Activated T-cell treated with anti-CD3 and anti-CD28 coated beads, Interleukin-2, amount 50 U/mL, for 1 hour (primary cell): ENCODE data around the gene NT5C1A.

Source experiments
- DNase-seq: peaks from one replicate; pipeline ENCODE4 v3.0.0-alpha.2; 2020

The NT5C1A gene

DNA sequence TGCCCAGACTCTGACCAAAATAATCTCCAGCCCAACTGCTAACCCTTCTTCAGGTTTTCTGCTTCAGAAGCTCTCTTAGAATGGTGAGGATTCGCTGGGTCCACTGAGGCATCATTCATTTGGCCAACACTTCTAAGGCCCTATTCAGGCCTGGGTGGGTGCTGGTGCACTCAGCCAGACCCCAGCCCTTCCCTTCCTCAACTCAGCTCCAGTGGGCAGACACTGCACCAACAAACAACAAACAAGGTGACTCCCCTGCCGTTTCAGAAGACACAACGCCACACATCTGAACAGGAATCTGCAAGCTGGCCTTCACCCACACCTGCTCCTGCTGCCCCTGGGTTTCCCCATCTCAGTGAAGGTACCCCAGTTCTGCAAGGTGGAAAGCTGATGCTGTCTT, 38.5 kb downstream of the NT5C1A start:
- DNase-seq = no peak

GRCh38 chr1:39632682-39633417, 39.1 kb downstream of the NT5C1A start:
- DNase-seq = no peak

DNA sequence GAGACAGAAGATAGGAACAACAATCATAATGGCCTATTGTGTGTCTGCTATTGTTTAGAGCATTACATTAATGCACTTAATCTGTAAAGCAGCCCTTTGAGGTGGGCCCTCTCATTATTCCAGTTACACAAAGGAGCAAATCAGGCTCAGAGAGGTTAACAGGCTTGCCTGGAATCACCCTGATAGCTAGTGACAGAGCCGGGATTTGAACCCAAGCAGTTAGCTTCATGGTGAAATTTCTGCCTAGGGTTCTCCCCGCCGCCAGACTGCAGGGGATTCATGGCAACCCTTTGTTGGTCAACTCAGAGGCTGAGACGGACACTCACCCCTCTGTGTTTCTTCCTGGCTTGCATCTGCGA, 39.6 kb downstream of the NT5C1A start:
- DNase-seq = no peak

DNA sequence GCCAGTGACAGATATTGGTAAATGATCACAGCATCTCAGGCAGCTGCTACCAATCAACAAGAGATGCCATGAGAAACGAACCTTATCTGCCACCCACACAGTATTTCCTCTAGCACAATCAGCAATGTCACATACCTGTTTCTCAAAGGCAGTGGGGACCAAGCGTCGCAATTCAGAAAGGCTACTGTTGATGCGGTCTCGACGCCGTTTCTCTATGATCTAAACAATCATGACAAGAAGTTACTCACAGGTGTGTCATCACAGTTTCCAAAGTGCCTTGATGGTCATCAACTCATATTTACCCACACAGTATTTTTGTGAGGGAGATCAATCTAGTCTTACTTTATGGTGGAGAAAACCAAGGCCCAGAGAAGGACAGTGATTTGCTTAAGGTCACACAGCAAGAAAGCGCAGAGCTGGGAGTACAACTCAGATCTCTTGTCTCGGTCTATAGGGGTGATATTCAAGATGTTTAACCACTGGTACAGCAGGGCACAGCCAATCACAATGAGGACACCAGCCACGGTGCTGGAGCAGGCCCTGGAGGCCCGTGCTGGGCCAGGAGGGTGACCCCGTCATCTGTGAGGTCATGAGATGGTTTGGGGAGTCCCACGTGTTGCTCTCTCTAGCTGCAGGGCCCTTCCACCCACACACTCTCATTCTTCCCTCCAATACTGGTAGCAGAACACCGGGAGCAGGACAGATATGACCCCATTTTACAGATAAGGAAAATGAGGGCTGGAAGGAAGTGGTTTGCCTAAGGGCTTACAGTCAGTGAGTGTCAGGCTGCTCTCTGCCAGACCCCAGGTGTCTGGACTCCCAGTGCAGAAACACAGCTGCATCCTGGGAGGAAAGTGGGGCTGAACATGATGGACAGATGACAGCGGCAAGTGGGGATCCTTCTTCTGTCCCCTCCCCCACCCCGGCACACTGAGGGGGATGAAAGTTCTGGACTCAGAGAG, 40.3 kb downstream of the NT5C1A start:
- DNase-seq = no peak

DNA sequence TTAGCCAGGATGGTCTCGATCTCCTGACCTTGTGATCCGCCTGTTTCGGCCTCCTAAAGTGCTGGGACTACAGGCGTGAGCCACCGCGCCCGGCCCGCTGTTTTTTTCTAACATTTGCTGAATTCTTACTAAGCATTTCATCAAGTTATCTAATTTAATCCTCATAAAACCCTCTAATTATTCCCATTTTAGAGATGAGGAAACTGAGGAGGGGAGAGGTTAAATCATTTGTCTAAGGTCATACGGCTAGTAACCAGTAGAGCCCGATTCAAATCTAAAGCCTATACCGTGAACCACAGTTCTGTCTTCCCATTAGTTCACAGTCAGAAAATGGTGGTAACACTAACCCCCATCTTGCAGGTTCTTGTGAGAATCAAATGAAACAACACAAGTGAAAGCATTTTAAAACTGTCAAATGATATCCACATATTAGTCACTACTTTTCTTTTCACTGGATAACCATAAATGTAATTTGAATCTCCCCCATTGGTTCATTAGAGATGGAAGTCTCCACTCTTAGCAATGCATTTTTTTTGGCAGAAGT, 43.0 kb downstream of the NT5C1A start:
- DNase-seq = no peak

DNA sequence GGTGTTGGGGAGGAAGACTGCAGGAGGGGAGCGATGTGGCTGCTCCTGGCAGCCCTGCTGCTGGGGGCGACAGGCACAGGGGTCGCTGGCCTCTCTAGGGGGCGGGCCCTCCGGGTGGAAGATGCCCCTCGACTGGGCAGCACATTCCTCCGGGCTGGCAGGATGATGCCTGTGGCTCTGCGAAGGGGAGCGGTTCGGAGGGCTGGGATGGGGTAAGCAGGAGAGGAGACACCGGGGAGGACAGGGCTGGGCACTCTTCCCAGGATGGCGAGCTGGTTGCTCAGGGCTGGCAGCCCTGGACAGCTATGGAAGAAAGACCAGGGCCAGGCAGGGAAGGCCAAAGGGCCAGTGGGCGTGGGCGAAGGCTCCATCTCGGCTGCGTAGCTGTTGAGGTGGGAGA, 45.3 kb downstream of the NT5C1A start:
- no peak for DNase-seq

DNA sequence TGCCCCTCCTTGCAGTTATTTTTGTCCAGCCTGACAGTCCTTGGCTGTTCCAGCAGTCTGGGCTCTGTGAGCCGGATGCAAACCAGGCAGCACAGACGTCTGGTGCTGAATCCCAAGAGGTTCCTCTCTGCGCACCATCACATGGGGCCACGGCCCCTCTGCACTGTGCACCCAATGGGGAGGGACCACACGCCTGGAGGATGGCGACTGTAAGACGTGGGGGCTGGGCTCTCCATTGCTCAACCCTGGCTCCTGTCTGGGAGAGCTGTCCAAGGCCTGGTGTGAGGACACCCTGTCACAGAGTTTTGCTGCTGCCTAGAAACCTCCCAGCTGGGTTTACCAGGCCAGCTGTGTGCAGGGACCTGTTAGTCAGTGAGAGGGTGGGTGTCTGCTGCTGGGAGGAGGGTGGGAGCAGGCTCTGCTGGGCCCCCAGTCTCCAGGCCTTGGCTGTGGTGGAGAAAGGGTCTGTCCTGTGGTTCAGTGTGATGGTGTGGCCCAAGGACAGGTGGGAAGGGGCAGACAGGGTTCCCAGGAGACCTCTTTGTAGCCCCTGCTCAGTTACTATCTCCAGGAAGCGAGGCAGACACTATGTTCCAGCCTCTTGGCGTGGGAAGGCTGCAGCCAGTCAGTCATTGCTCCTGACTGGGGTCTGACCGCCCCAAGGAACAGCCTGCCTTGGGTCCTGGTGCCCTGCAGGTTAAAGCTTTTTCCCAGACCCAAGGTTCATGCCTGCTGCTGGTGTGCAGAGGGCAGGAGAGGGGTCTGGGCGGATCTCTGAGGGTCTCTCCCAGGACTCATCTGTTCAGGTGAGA, 46.2 kb downstream of the NT5C1A start:
- no peak for DNase-seq

DNA sequence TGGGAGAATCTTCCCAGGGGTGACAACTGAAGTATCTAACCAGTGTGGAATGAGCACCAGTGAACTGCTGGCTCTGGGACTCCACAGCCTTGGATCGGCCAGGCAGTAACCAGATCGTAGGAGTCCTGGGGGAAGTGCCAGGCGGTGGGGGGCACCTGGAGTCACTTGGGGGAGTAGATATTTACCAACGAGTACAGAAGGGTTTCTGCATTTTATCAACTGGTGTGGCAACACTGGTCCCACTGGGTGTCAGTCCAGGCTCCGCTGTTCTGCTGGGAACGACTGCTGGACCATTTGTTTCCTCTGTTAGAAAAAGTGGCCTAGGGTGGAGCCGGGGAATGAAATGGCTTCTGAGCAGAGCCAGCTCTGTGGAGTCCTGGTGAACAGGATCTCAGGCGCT, 46.9 kb downstream of the NT5C1A start:
- no peak for DNase-seq

DNA sequence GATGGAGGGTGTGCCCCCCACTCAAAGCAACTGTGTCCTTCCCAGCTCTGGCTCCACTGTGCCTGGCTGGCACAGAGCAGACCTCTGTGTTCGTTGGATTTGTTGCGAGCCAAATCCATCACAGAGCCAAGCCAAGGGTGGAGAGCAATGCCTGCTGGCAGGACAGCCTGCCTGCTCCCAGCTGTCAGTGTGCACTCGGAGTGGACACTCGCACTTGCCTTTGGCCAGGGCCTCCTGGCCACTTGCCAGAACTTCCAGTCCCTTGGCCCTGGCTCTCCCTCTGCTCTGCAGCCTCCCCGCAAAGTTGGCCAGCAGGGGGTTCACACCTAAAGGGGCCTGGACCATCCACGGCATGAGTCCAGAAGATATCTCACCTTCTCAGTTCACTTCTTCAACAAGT, 48.9 kb downstream of the NT5C1A start:
- no peak for DNase-seq

DNA sequence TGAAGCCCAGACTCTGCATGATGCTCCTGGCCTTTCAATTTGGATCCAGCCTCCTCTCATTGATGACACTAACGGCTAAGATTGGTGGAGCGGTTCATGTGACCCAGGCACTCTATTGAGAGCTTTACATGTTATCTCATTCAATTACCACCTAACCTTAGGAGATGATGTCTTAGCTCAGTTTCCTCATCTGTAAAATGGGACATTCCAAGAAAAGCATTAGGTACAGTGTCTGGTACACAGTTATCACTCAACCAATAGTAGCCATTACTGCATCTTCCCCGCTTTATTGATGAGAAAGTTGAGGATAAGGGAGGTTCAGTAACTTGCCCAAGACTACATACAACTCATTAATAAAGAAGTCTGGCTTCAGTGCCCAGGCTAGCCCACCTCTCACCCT, 49.5 kb downstream of the NT5C1A start:
- no peak for DNase-seq

GRCh38 chr1:39620659-39621165, 51.2 kb downstream of the NT5C1A start:
- DNase-seq = no peak

- no peak for DNase-seq
Measured at GRCh38 chr1:39617488-39618049, 54.3 kb downstream of the NT5C1A start.

GRCh38 chr1:39615086-39615673, 56.7 kb downstream of the NT5C1A start:
- DNase-seq = no peak

DNA sequence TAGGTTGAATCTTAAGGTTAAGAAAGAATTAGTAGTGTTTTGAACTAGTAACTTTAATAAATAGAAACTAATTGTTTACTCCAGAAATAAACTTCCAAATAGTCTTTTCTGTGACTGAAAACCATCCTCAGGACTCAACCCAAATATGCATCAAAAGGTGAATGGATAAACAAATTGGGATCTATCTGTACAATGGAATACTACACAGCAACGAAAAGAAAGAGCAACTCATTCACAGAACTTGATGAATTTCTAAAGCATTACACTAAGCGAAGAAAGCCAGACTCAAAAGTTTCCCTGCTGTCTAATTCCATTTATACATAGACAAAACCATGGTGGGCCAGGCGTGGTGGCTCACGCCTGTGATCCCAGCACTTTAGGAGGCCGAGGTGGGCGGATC, 57.4 kb downstream of the NT5C1A start:
- DNase-seq = no peak

DNA sequence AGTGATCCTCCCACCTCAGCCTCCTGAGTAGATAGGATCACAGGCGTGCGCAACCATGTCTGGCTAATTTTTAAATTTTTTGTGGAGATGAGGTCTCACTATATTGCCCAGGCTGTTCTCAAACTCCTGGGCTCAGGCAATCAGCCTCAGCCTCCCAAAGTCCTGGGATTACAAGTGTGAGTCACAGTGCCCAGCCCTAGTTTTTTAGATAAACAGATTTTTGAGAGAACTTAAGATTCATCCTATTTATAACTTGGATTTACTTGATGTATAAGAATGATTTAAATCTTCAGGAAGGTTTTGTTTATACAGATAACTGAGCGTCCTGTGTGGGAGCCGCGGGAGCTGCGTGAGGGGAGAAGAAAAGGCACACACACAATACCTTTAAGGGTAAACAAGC, 58.7 kb downstream of the NT5C1A start:
- no peak for DNase-seq

DNA sequence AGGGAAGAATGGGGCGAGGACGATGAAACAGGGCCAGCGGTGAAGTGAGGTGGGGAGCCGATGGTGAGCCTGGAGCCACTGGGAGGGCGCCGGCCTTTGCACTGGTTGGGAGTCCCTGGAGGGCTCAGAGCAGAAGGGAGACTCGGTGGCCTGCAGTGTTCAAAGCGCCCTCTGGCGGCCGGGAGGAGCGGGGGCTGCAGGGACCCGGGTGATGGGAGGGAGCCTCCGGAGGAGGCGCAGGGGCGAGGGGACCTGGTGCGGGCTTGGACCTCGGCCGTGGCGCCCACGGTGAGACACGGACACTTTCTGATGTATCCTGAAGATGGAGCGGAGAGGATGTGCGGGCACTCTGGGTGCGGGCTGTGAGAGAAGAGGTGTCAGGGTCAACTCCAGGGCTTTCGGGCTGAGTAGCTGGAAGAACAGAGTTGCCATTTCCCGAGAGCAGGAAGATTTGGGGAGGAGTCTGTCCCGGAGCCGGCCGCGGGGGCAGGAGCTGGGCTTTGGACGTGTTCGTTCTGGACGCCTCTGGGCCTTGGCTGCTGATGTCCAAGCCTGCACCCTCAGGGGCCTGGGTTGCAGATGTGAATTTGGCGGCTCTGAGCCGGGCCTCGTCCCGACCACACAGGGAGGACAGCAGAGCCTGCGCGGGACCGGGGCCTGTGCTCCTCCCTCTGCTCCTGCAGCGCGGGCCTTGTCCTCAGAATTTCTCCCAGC, 62.1 kb downstream of the NT5C1A start:
- DNase-seq = peak; percentile 79
